GM18499 (cell line): ENCODE data around the gene RBM34.
"Not testable (repeated sequence)": the region's sequence is repeated elsewhere in the genome, so short reads cannot be mapped to it uniquely, and the experiment has no call there.

Experiments
- ATAC-seq: cut with Tn5 transposase; IDR thresholded peaks from one replicate; pipeline ENCODE4 v1.9.1; 2021; ENCODE audit warnings: moderate number of reproducible peaks; ENCODE audit not compliant: insufficient read depth, unreplicated experiment

Gene RBM34, protein sequence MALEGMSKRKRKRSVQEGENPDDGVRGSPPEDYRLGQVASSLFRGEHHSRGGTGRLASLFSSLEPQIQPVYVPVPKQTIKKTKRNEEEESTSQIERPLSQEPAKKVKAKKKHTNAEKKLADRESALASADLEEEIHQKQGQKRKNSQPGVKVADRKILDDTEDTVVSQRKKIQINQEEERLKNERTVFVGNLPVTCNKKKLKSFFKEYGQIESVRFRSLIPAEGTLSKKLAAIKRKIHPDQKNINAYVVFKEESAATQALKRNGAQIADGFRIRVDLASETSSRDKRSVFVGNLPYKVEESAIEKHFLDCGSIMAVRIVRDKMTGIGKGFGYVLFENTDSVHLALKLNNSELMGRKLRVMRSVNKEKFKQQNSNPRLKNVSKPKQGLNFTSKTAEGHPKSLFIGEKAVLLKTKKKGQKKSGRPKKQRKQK

GRCh38 chr1:235160957-235161684, at the start of gene RBM34:
Gene RBM34, minus strand, starts transcription at chr1:235161250. Its CDS starts 24 bp downstream, at chr1:235161226.
- peak; percentile 68 for ATAC-seq

GRCh38 chr1:235207209-235207565, 46.1 kb upstream of the RBM34 start:
- no peak for ATAC-seq

DNA sequence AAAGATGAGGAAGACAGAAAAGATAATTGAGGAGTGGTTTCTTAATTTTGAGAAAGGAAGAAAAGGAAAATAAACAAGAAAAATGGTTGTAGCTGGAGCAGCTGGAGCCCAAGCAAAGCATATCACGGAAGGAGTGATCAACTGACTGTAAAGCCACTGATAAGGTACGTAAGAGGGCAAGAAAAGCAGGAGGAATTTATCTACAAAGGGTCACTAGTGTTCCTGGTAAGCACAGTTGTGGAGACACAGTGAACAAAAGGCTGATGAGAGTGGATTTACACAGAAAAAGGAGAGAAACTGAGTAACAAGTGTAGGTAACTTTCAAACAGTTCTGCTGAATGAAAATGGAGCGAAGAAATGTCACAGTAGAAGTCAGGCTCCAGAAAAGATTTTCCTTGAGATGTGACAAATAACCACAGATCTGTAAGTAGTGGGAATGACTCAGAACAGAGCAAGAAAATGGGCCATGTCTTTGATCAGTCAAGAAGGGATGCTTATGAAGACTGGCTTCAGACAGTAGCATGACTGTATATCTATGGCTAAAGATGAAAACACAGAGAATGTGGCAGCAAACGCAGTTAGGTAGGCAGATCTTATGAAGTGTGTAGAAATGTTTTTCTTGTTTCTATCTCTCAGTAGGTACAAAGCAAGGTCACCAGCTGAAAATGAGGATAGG, 45.6 kb upstream of the RBM34 start:
- ATAC-seq: no peak

DNA sequence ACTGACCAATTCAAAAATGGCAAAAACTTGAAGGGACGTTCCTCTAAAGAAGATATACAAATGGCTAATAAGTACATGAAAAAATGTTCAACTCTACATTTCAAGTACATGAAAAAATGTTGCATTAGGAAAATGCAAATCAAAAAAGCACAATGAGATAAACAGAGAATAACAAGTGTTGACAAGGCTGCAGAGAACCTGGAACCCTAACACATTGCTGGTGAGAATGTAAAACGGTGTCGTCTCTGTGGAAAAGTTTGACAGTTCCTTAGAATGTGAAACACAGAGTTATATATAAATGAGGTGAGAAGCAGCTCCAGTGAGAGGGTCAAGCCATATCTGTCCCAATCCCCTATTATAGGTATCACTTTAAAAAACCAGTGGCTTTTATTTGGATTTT, 44.6 kb upstream of the RBM34 start:
- ATAC-seq: no peak

GRCh38 chr1:235203428-235203827, 42.4 kb upstream of the RBM34 start:
- no peak for ATAC-seq

DNA sequence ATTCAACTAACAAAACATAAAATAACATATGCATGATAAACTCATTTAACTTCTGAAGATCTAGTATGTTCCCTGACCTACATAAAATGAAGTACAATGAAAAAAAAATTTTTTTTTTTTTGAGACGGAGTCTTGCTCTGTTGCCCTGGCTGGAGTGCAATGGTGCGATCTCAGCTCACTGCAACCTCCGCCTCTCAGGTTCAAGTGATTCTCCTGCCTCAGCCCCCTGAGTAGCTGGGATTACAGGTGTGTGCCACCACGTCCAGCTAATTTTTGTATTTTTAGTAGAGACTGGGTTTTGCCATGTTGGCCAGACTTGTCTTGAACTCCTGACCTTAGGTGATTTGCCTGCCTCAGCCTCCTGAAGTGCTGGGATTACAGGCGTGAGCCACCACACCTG, 41.4 kb upstream of the RBM34 start:
- ATAC-seq: not testable (repeated sequence)

DNA sequence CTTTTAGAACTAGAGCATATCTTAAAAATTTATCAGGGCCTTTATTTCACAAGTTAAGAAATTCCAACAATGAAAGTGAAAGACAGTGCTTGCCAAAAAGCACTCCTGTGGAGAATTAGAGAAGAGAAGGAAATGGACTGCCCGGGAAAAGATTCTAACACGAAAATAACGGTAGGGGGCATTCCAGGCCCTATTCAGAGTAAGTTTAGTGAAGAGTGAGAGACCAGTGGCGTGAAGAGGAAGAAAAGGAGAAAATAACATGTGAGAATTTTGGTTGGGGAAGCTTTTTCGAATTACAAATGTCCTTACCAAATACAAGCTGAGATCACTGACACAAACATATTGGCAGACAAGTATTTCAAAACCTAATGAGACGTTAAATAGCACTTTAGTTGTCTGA, 38.4 kb upstream of the RBM34 start:
- no peak for ATAC-seq

DNA sequence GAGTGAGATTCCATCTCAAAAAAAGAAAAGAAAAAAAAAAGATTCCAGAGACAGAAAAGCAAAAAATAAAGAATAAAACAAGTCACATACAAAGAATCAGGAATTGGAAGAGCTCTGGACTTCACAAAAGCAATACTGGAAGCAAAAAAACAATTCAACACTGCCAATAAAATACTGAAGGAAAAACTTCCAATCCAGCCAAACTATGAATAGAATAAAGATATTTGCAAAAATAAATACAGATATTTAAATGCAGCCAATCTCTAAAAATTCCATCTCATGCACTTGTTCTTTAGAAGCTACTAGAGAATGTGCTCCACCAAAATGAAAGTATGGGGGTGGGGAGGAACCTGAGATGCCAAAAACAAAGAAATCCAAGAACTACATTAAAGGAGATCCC, 29.4 kb upstream of the RBM34 start:
- no peak for ATAC-seq

DNA sequence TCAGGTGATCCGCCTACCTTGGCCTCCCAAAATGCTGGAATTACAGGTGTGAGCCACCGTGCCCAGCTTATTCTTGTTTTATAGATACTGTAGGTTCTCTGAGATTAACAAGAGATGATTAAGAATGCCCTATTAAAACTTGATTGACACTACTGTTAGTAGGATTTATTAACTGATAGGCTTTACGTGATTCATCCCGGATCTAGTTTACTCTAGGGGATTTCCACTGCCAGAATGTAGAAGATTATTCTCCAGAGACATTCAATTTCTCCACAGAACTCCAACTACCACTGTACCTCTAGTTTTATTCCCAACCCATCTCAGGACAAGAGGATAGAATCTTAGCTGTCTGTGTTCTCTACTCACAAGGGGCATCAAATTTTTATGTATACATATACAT, 26.3 kb upstream of the RBM34 start:
- no peak for ATAC-seq

DNA sequence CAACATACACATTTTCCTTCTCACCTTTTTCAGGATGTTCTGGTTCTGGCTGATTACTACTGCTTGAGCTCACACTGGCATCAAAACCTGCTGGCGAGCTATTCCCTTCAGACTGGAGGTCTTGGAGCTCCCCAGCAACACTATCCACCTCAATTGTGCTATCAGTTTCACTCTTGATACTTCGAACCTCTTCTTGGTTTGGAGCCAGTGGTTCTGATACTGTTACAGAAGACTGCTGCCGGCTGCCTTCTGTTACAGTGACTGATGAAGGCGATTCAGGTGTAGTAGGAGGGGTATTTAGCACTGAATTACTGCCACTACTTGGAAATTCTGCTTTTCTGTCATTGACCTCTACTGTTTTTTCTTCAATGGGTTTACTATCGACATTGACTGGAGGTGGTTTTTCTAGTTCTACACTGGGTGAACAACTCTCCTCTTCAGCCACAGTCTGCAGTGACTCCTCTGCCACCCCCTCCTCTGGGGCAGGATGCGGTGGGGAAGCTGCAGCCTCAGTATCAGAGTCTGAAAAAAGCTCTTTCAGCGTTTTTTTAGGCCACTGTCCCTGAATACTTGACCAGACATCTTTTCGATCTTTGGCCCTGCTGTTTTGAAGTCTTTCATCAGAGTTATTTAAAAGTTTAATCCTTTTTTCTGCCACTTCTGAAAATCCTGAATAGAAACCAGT, 20.7 kb upstream of the RBM34 start:
- ATAC-seq: no peak

- ATAC-seq: no peak
These were observed 19.9 kb upstream of the RBM34 start for GRCh38 chr1:235180916-235181460.

- ATAC-seq: no peak
These were observed 15.4 kb upstream of the RBM34 start for GRCh38 chr1:235176486-235176885.

GRCh38 chr1:235169986-235170385, 8.9 kb upstream of the RBM34 start:
- ATAC-seq: no peak

GRCh38 chr1:235168375-235168774, 7.3 kb upstream of the RBM34 start:
- no peak for ATAC-seq

DNA sequence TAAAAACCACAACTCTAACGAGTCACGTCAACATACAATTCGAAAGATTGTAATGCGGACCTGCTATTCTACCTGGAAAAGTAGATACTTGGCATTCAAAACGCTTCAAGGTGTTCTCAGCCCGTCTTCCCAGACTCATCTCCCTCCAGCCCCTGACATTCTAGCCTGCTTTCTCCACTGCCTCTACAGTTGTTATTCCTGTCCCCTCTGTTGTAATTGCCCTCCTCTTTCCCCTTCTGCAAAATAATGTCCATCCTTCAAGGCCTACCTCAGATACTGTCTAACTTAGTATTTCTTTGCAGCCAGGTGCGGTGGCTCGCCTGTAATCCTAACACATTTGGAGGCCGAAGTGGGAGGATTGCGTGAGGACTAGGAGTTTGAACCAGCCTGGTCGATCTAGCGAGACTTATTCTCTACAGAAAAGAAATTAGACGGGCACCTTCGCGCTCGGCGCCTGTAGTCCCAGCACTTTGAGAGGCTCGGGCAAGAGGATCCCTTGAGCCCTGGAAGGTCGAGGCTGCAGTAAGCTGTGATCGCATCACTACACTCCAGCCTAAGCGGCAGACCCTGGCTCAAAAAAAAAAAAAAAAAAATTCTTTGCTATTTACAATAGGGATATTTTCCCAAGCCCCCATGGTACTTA, 756 bp upstream of the RBM34 start:
- no peak for ATAC-seq

- no peak for ATAC-seq
These were observed 580 bp downstream of the RBM34 start for GRCh38 chr1:235160383-235160956.

- ATAC-seq: not testable (repeated sequence)
These were observed 1.1 kb downstream of the RBM34 start for GRCh38 chr1:235159930-235160329.

GRCh38 chr1:235159284-235159683, 1.8 kb downstream of the RBM34 start:
- not testable (repeated sequence) for ATAC-seq

DNA sequence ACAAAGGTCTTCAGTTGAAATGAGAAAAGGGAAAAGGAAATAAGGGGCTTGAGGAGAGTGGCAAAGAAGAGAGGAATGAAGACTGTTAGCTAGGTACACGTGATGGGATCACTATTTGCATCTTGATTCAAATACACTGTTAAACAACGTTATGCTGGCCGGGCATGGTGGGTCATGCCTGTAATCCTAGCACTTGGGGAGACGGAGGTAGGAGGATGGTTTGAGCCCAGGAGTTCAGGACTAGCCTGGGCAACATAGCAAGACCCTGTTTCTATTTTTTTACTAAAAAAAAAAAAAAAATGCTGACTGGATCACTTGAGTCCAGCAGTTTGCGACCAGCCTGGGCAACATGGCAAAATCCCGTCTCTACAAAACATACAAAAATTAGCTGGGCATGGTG, 2.4 kb downstream of the RBM34 start:
- no peak for ATAC-seq
